Fibroblast of skin of back (primary cell): Measurements from ENCODE around the gene HOXA10.

Experiments
- DNase-seq: peaks from one replicate; pipeline ENCODE4 v3.0.0-alpha.2; 2013

HOXA10 gene

DNA sequence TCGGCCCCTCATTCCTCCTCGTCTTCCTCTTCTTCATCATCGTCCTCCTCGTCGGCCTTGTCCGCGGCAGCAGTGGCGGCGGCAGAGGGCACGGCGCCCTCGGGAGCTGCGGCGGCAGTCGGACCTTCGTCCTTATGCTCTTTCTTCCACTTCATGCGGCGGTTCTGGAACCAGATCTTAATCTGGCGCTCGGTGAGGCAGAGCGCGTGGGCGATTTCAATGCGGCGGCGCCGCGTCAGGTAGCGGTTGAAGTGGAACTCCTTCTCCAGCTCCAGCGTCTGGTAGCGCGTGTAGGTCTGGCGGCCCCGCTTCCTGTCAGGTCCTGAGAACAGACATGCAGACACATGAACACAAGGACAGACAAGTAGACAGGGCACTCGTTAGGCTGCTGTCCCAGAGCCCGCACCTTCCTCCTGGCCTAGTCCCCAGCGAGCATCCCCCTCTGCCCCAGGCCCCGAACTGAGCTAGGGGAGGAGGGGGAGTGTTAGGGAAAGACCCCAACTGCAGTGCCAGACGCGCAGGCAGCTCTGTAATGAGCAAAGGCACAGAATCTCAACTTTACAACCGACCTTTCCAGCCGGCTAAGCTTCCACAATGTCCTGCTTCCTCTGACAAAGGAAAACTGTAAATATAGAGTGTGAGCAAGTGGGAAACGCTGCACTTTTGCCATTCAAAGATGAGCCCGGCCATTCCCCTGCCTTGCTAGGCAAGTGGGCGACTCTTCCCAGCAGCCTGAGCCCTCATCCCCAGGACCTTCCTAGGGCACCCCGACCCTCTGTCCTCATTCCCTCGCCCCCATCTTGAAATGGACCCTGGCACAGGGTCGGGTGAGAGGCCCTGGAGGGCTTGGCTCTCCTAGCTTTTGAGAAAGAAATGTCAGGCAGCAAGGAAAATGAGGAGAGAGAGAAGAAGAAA is 19.0 kb downstream of the HOXA10 start:
- DNase-seq, result no peak

DNA sequence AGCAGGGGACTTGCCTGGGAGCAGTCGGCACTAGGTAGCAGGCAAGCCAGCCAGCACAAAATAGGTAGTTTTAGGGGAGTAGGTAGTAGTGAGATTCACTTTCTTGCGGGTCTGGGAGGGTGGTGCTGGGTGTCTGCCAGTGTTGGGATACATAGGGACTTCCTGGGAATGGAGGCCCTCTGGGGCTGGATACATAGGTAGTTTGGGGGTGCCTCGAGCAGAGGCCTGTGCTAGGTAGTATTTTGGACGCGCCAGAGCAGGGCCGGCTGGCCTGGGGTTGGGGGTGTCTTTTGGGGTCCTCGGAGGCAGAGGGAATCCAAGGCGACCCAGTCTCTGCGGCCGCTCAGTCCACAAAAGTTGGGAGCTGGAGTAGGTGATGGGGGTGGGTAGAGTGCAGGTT is 19.8 kb downstream of the HOXA10 start:
- no peak for DNase-seq

DNA sequence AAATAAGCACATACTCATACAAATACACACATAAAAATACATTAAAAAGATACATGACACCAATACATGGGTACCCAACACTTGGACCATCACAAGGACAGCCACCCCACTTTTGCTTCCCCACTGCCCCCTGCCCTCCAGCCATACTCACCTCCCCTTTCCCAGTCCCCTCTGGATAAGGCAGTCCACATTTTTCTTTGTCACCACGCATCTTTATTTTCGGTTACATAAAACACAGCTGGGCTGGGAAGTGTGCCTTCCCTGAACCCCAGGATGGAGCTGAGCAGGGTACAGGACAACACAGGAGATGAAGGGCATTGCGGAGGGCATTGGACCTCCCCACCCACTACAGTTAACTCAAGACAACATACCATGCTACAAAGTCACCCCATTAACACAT is 20.6 kb downstream of the HOXA10 start:
- DNase-seq, result no peak

DNA sequence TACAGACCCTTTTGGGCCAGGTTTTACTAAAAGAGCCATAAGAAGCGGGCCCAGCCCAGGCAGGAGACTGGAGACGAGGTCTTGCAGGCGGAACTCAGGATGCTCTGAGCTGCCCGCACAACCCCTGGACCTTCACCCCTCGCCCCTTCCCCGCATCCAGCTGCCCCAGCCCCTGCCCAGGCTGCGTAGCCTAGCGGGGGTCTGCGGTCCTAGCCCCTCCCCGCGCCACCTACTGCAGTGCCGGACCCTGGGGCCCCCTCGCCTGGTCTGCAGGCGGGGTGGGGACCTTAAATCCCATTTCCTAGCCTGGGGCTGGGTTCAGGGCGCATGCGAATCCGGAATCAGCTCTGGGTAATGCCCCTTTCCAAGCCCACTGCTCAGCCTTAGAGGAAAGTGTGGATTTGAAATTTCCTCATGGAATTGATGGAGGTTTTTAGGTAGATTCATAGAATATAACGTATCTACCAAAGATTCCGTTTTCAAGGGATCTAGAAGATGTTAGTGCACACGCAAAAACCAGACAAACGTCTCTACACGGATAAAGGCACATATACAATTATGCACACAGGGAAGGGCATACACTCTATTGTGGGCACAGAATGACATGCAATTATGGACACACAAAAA is 21.2 kb downstream of the HOXA10 start:
- DNase-seq, result no peak

DNA sequence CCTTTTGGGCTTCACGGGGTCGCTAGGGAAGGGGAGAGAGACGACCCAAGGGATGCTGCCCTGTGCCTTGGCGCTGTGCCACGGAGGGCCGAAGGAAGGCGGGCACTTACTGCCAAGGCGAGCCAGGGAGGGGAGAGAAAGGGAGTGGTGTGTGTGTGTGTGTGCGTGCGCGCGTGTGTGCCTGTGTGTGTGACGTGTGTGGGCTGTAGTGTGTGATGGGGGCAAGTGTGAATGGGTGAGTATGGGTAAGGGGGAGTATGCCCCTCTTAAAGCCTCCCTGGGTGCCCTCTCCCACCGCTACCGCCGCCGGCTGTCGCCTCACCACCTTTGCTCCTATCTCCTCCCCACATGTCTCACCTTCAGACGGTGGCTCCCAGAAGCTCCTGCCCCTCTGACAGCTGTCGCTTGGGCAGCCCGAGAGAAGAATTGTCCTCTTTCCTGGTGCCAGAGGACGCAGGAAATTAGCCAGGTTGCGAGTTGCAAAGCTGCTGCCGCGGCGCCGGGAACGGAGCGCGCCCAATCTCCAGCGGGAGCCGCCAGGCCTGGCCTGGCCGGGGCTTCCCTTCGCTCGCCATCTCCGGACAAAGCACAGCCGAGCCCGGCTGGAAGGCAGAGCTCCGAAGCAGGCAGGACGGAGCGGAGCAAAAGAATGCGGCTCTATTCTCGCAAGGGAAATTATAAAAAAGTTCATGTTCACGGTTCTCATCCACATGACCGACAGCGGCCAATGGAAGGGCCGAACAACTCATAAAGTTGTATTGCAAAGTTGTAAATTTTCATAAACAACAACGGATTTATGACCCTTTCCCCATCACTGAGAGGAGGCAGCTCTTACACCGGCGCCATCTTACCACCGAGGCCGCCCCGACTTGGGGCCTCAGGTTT is 21.9 kb downstream of the HOXA10 start, which contains the start of gene HOXA3:
HOXA3 (minus strand) TSS at position 653 of the 885 bp plus-strand sequence. CDS start 41,943 bp downstream, outside the sequence.
- DNase-seq, result no peak

DNA sequence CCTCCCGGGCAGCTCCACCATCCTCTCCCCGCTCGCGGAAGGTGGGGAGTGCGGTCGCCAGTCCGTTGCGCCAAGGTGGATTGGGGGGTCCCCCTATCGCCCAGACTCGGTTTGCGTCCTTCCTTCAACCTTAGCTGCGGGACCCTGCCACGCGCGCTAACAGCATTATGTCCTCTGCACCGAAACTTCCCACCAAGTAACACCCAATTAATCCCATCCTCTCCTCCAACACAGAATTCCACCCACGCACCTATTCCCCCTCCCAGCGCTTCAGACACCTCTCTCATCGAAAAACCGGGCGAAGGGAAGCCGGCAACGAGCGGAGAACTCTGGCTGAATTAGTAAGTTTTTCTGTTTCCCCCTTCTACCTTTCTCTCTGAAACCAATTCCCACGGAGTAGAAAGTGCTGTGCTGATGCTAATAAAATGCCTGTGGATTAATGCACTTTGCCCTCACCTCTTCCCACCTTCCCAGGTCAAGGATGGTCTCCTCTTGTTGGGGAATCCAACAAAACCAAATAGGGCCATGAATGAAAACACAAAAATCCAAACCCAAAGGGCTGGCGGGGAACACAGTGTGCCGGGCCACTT is 22.7 kb downstream of the HOXA10 start:
- DNase-seq, result no peak

DNA sequence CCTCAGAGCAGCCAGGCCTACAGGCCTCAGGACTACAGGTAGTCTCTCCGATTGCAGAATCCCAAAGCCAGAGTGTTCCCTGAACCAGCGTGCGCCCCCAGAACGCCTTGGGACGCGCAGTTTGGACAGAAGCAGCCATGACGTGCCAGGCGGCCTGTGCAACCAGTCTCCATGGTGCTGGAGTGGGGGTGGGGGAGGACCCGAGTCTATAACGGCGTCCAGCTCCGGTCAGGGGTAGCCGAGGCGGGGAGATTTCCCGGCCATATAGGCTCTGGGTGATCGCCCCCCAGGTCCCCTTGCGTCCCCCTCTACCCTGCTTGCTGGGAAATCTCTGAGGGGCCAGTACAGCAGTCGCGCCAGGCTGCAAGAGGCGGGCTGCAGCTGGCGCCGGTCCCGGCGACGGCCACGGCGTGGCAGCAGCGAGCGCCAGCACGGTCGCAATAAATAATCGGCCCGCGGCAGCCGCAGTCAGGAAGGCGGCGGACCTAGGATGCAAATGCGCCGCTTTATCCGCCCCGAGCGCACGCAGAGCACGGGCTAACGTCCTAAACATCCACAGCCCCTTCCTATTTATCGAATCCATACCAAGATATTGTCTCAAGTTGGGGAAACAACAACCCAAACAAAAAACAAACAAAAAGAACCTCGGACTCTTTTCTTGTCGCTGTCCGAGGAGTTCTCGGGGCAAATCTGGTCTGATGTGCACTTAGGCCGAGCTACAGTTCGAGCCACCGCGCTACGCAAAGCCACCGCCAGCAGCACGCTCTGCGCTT is 23.4 kb downstream of the HOXA10 start:
- peak; percentile 49 for DNase-seq

DNA sequence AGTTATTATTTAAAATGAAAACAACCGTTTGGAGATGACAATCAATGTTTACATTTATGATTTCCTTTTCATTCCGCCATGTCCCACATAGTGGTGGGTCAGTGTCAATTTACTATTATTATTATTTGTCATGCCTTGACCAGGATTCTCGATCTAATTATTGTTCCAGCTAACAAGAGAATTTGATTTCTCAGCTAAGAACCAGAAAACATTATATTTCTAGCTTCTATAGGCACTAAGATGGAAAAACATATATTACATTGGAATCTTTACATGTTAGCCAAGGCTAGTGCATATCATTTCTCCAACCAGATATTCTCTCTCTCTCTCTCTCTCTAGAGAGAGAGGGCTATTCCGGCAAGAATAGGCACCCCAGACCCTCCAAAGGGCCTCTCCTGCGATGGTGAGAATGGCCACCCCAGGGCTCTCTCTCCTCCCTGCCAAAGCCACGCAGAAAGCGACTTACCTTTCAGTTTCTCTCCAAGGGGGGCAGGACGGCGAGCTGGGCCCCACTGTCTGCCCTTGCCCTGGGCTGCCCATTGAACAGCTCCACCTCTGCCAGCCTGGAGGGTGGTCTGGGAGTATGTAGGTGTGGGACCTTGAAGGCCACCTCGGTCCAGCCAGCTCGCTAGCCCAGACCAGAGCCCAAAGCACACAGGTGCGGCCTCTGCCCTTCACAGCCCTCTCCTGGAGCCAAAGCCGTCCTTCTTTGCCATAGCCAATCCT is 24.1 kb downstream of the HOXA10 start:
- no peak for DNase-seq

DNA sequence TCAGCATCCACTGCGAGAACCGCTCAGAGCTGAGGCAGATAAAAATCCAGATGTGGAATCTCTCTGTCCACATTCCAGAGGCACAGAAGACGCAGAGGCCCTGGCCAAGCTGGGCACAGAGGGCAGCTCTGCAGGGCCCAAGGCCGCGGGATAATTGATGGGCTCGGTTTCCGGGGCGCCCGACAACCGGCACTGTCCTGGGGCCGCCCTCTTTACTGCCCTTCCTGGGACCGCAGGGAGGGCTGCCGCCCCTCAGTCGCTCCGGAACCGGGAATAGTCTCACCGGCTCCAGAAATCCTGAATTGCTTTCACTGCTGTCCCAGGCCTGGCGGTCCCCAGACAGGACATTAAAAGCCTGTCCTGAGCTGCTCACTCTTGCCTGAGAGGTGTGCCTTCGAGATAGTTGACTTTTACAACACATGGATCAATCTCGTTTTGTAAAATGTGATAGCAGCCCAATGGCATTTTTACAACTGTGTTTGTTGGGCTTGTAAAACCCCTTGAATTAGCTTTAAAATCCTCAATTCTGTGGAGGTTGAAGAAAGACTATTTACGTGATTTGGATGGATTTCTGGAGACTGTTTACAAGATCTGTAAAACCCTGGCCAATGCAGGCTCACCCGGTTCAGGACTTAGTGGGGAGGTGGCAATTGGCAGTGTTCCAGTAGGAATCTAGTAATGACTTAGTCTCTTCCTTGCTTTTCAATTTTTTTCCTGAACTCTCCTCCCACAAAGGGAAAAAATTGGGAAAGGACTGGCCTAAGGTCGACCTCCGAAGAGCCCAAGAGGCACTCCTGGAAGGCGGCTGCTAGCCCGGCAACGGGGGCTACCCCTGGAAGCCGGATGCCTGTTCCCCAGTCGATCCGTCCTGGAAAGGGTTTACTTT is 25.1 kb downstream of the HOXA10 start:
- no peak for DNase-seq

DNA sequence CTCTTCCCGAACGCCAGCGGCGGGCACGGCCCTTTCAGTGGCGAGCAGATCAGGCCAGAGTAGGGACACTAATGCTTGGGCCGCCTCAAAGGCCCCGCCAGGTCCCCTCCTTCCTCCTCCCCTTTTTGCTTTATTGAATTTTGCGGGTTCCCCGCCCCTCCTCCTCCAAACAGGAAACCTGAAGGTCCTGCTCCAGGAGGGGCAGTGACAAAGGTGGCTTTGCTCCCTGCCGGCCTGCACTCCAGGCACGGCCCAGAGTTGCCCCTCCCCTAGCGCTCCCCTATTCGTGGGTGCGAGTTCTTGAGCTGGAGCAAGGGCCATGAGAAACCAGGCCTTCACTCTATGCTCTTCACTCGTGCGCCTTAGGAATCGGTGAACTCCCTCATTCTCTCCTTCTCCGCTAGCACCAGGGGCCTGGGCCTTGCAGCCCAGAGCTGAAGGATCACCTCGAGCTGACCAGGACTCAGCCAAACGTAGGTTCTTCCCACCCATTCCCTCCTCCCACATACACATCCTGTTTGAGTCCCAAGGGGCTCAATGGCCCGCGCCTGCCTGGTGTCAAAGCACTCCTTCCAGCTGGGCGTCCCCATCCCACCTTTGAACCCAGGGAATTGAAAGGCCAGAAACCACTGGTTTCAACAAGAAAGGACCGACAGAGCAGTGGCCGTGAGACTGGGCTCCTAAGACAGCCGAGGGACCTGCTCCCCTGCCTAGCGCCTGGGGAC is 25.9 kb downstream of the HOXA10 start:
- no peak for DNase-seq

DNA sequence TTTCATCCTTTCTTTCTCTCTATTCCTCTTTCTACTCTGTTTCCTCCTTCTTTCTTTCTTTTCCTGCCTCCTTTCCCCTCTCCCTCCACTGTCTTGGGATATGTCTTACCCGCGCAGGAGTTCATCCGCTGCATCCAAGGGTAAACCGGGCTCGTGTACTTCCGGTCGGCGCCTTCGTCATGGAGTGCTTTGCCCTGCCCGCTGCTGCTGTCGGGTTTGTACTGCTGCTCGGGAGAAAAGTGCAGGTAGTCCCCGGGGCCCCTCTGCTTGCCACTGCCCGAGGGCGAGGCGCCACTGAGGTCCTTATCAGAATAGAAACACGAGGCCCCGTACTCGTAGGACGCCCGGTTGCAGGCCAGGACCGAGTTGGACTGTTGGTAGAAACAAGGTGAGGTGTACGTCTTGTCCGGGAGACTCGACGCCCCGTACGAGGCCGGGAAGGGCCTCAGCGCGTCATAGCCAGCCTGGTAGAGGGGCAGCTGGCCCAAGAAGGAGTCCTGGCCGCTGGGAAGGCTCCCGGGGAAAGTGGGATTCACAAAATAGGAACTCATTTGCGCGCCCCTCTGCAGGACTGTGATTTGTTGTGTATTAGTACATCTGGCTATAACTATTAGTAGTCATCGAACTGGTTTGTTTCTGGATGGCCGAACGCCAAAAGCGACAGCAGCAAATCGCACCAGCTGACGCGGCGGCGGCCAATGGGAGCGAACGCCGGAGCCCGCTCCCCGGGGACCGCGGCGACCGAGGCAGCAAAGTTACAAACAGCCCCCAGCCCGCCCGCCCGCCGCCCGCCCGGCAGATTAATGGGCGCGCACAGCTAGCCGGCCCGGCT is 26.7 kb downstream of the HOXA10 start, which contains the start of gene HOXA6:
HOXA6 (minus strand) TSS at position 576 of the 832 bp plus-strand sequence; CDS start at position 551, 25 bp downstream.
- DNase-seq, result no peak

DNA sequence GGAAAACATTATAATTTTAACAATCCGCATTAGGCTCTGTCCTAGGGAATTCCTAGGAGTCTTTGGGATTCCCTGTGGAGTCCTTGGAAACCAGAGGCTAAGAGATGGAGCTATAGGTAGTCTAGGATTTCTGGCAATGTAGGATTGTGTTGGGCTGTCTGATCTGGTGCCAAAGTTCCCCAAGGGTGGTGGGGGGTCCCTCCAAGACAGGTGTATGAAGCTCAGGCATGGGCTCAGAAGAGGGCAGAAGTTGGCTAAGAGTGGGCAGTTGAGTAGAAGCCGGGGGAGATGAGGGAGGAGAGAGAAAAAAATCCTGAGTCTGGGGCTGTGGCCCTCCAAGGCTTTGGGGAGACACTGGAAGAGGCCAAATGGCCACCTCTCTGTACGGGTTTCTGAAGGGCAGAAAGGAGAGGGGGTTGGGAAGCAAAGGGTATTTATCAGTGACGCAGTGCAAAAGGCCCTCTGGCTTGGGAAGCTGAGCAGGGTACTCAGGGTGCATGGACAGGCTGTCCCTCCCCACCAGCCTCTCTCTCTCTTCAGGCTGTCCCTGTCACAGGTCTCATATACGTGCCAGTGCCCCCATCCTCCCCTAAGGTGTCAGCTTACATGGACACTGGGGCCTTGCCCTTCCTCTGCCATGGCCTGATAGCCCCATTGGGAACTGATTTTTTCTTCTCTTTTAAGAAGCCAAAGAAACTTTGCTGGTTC is 27.5 kb downstream of the HOXA10 start:
- DNase-seq, result no peak

DNA sequence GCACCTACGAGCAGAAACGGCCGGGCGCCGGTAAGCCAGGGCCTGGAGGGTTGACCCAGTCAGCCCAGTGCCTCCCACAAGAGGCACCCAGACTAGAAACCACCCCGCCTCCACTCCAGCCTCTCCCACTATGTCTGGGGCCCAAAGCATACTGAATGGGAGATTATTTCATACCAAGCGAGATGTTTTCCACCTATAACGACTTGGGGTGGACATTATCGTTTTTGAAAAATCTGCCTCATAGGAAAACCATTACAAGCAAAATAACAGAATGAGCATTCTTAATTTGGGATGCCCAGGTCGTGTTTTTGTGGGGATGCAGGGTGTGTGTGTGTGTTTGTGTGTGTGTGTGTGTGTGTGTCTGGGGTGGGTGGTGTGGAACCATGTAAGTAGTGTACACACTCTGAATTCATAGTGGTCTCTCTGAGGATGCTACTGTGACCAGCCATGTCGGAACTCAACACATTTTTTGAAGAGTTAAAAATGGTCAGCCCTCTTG is 28.2 kb downstream of the HOXA10 start:
- DNase-seq, result no peak

DNA sequence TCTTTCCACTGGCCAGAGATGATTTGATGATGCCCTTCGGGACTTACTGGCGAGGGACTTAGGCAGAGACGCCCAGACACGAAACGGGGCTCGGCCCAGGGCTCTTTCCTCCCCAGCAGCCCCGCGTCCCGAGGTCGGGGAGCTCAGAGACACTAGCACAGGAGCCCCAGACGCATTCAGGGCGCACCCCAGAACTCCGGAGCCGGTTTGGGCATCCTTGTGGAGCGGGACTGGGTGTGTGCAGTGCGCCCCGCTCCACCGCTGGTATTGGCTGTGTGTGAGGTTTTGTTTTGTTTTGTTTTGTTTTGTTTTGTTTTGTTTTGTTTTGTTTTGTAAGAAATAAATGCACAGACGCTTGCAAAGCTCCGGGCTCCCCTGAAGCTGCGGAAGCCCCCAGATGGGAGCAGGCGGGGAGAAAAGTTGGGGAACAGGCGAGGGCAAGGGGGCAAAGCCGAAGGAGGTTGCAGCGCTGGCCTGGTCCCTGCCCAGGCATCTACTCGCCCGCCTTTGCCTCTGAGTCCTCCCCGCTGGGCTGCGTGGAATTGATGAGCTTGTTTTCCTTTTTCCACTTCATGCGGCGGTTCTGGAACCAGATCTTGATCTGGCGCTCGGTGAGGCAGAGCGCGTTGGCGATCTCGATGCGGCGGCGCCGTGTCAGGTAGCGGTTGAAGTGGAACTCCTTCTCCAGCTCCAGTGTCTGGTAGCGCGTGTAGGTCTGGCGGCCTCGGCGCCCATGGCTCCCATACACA is 28.8 kb downstream of the HOXA10 start:
- DNase-seq, result no peak

DNA sequence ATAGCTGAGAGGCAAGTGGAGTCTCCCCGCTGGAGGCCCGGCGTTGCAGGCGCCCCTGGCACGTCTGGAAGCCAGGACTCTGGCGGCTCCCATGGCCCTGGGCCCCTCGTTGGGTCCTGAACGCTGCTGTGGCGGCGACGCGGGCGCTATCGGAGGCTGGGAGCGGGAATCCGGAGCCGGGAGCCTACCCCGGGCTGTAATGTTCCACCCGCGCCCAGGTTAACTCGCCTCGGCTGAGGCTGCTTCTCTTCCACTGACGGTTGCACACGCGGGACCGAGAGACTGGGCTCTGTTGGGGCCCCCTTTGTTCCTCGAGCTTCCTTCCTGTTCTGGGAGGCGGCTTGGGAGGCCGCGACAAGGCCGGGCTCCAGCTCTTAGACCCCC is 29.3 kb downstream of the HOXA10 start:
- no peak for DNase-seq

DNA sequence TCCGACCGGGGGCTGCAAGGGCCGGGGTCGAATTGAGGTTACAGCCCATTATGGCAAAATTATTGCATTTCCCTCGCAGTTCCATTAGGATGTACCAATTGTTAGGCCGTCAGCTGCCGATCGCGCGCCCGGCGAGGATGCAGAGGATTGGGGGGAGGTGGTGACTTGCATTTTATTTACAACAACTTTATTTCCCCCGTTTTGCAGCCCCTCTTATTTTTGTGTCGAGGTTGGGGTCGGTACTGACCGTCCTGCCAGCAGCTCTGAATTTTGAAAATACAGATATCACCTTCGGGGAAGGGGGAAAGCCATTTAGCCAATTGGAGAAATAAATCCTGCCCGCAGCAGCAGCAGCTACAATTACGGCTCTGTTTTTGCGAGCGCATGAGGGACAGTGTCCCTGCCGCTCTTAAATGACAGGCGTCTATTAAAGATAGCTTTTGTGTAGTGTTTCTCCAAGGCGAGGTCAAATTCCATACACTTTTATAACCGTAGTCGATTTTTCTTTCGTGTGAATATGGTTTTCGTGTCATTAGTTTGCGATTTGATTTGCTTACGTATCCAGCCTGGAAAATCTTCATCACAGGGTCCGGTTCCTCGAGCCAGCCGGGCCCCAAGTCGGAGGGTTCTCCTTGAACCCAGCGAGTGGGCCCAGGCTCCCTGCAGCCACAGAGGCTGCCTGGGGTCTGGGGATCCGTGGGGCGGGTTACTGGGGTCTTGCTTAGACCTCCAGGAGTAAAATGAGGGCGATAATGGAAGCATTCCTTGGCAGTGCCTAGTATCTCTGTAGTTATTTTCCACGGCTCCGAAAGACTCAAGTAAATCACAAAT is 30.0 kb downstream of the HOXA10 start:
- no peak for DNase-seq
